H9 (cell line): ENCODE data around the gene ADIPOR1. TPM values are rescaled to one million over a fixed set of nuclear protein-coding genes. Genes with fewer than 3 reads are reported as not detected.

ENCODE experiments used
- DNase-seq: peaks from one replicate; pipeline ENCODE4 v3.0.0-alpha.2; 2017
- H2AFZ ChIP-seq: one replicate; pipeline ENCODE4 v1.6.1; 2013; ENCODE audit warnings: mild to moderate bottlenecking, low read length, control low read depth, moderate library complexity
- H2AK5ac ChIP-seq: 2 replicates; pipeline ENCODE4 v1.6.1; 2013; ENCODE audit warnings: low read length, control low read depth, mixed read lengths; ENCODE audit not compliant: insufficient read length
- H2BK120ac ChIP-seq: one replicate; pipeline ENCODE4 v1.6.1; 2013; ENCODE audit warnings: low read depth, mild to moderate bottlenecking, low read length, control low read depth, inconsistent platforms; ENCODE audit not compliant: poor library complexity, severe bottlenecking
- H2BK12ac ChIP-seq: 2 replicates; pipeline ENCODE4 v1.6.1; 2013; ENCODE audit warnings: low read length, control low read depth, mixed read lengths, low read depth; ENCODE audit not compliant: insufficient read length
- H2BK15ac ChIP-seq: 2 replicates; pipeline ENCODE4 v1.6.1; 2013; ENCODE audit warnings: low read depth, low read length, control low read depth
- H2BK20ac ChIP-seq: one replicate; pipeline ENCODE4 v1.6.1; 2013; ENCODE audit warnings: low read depth, mild to moderate bottlenecking, low read length, control low read depth, inconsistent platforms; ENCODE audit not compliant: poor library complexity, severe bottlenecking
- H2BK5ac ChIP-seq: 2 replicates; pipeline ENCODE4 v1.6.1; 2013; ENCODE audit warnings: low read length, control low read depth, mixed read lengths; ENCODE audit not compliant: insufficient read length
- H3K14ac ChIP-seq: 2 replicates; pipeline ENCODE4 v1.6.1; 2013; ENCODE audit warnings: low read length, control low read depth; ENCODE audit not compliant: insufficient read depth
- H3K18ac ChIP-seq: 2 replicates; pipeline ENCODE4 v1.6.1; 2013; ENCODE audit warnings: low read depth, mild to moderate bottlenecking, mixed read lengths, low read length, control low read depth; ENCODE audit not compliant: insufficient read length
- H3K23ac ChIP-seq: 2 replicates; pipeline ENCODE4 v1.6.1; 2013; ENCODE audit warnings: low read length, control low read depth, mixed read lengths, low read depth; ENCODE audit not compliant: insufficient read length
- H3K23me2 ChIP-seq: 2 replicates; pipeline ENCODE4 v1.6.1; 2013; ENCODE audit warnings: low read depth, mild to moderate bottlenecking, mixed read lengths, low read length, control low read depth; ENCODE audit not compliant: insufficient read length, poor library complexity, severe bottlenecking
- H3K27ac ChIP-seq: 2 replicates; pipeline ENCODE4 v1.5.1; 2013; ENCODE audit warnings: low read length, control low read depth, mixed read lengths, low read depth; ENCODE audit not compliant: insufficient read length
- H3K27me3 ChIP-seq: 2 replicates; pipeline ENCODE4 v1.6.1; 2013; ENCODE audit warnings: low read length, control low read depth, inconsistent platforms; ENCODE audit not compliant: insufficient read depth
- H3K4ac ChIP-seq: 2 replicates; pipeline ENCODE4 v1.6.1; 2013; ENCODE audit warnings: low read depth, mild to moderate bottlenecking, control low read depth, inconsistent platforms, low read length, moderate library complexity
- H3K4me1 ChIP-seq: 2 replicates; pipeline ENCODE4 v1.6.1; 2013; ENCODE audit warnings: low read length, control low read depth, inconsistent platforms; ENCODE audit not compliant: insufficient read depth
- H3K4me2 ChIP-seq: 2 replicates; pipeline ENCODE4 v1.6.1; 2013; ENCODE audit warnings: low read length, control low read depth, mixed read lengths; ENCODE audit not compliant: insufficient read length, insufficient read depth
- H3K56ac ChIP-seq: 2 replicates; pipeline ENCODE4 v1.6.1; 2013; ENCODE audit warnings: low read depth, mild to moderate bottlenecking, mixed read lengths, low read length, control low read depth; ENCODE audit not compliant: insufficient read length
- H3K79me1 ChIP-seq: 2 replicates; pipeline ENCODE4 v1.6.1; 2013; ENCODE audit warnings: low read depth, mild to moderate bottlenecking, moderate library complexity, low read length, control low read depth, inconsistent platforms; ENCODE audit not compliant: insufficient read depth, poor library complexity, severe bottlenecking
- H3K79me2 ChIP-seq: 2 replicates; pipeline ENCODE4 v1.6.1; 2013; ENCODE audit warnings: low read length, control low read depth, inconsistent platforms; ENCODE audit not compliant: insufficient read depth
- H3K9ac ChIP-seq: 2 replicates; pipeline ENCODE4 v1.6.1; 2013; ENCODE audit warnings: low read length, control low read depth, mixed read lengths; ENCODE audit not compliant: insufficient read length; ENCODE audit errors: extremely low read depth
- H3K9me3 ChIP-seq: one replicate; pipeline ENCODE4 v1.6.1; 2013; ENCODE audit warnings: low read depth, low read length, inconsistent platforms; ENCODE audit not compliant: control insufficient read depth
- H3T11ph ChIP-seq: one replicate; pipeline ENCODE4 v1.6.1; 2013; ENCODE audit warnings: mild to moderate bottlenecking, low read length, control low read depth, inconsistent platforms
- H4K20me1 ChIP-seq: one replicate; pipeline ENCODE4 v1.6.1; 2013; ENCODE audit not compliant: control insufficient read depth, insufficient read length, insufficient read depth
- H4K5ac ChIP-seq: 2 replicates; pipeline ENCODE4 v1.6.1; 2013; ENCODE audit warnings: low read depth, mild to moderate bottlenecking, mixed read lengths, low read length, control low read depth; ENCODE audit not compliant: insufficient read length
- H4K8ac ChIP-seq: replicated peaks from 2 replicates; pipeline ENCODE4 v1.6.1; 2013; ENCODE audit warnings: low read length, control low read depth, mixed read lengths, low read depth; ENCODE audit not compliant: insufficient read length
- H4K91ac ChIP-seq: 2 replicates; pipeline ENCODE4 v1.6.1; 2013; ENCODE audit warnings: low read depth, mild to moderate bottlenecking, moderate library complexity, mixed read lengths, low read length, control low read depth; ENCODE audit not compliant: insufficient read length
- H3K27ac Mint-ChIP-seq, 3 experiments: 2 replicates in 2 of 3; 3 replicates in 1 of 3; pipeline ENCODE4 v1.8.0; 2020 to 2021; ENCODE audit warnings: mixed read lengths in 3 of 3, mild to moderate bottlenecking in 1 of 3, moderate library complexity in 1 of 3
- H3K27me3 Mint-ChIP-seq: 2 replicates; pipeline ENCODE4 v1.8.0; 2021; ENCODE audit warnings: low read depth, mild to moderate bottlenecking, moderate library complexity, mixed read lengths
- H3K36me3 Mint-ChIP-seq, 3 experiments: 2 replicates in 2 of 3; 3 replicates in 1 of 3; pipeline ENCODE4 v1.8.0; 2020 to 2021; ENCODE audit warnings: low read depth in 3 of 3, mixed read lengths in 3 of 3; ENCODE audit not compliant: insufficient read depth in 1 of 3
- H3K4me1 Mint-ChIP-seq, 2 experiments: 2 replicates each; pipeline ENCODE4 v1.8.0; 2020; ENCODE audit warnings: mixed read lengths in 2 of 2
- H3K4me3 Mint-ChIP-seq, 2 experiments: 2 replicates in 1 of 2; 3 replicates in 1 of 2; pipeline ENCODE4 v1.8.0; 2020 to 2021; ENCODE audit warnings: mild to moderate bottlenecking in 2 of 2, mixed read lengths in 2 of 2, moderate library complexity in 1 of 2
- H3K9me3 Mint-ChIP-seq, 2 experiments: 2 replicates in 1 of 2; 3 replicates in 1 of 2; pipeline ENCODE4 v1.8.0; 2020; ENCODE audit warnings: mild to moderate bottlenecking in 2 of 2, mixed read lengths in 2 of 2, moderate library complexity in 1 of 2
- WGBS: extraction: QIAGEN DNeasy Blood & Tissue Kit; methylation state at CpG from one replicate; pipeline ENCODE4 v1.1.7; 2013; ENCODE audit warnings: missing lambda C conversion rate, low lambda C conversion rate, mixed read lengths; ENCODE audit not compliant: insufficient read length; ENCODE audit errors: extremely low coverage; 5-methylcytosine and 5-hydroxymethylcytosine counted together
- total RNA-seq: library from RNA; stranded (reverse); gene quantifications from 2 replicates; pipeline ENCODE4 v1.2.1, GENCODE V29; 2021
- TF ChIP-seq, protein P1 (sequence below): fragments of 200-600 bp; sonication (generic); conservative IDR thresholded peaks from 3 replicates; pipeline ENCODE4 v1.8.0; 2021; ENCODE audit warnings: antibody characterized with exemption, mild to moderate bottlenecking

Gene ADIPOR1
- total RNA-seq, 1 experiment from 2014 or later, result 65.0 TPM

DNA sequence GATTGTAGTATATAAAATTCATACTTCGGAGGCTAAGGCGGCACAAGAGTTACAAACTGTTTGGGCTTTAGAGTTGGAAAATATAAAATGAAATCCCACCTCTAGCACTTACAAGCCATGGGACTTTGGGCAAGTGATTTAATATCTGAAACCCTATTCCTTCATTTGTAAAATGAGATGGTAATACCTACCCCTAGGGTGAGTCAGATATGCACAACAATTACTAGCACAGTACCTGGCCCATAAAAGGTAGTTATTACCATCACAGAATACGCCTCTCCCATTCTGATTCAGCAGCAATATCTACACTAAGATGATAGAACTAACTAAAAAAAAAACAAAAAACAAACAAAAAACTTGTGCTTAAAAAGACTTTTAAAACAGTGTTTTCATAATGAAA, 34.6 kb downstream of the ADIPOR1 start:
- no CpG with 5 or more reads among the region's 3 CpGs for WGBS
- no peak overlapping the region for H3K56ac ChIP-seq
- TF ChIP-seq, protein P1, sequence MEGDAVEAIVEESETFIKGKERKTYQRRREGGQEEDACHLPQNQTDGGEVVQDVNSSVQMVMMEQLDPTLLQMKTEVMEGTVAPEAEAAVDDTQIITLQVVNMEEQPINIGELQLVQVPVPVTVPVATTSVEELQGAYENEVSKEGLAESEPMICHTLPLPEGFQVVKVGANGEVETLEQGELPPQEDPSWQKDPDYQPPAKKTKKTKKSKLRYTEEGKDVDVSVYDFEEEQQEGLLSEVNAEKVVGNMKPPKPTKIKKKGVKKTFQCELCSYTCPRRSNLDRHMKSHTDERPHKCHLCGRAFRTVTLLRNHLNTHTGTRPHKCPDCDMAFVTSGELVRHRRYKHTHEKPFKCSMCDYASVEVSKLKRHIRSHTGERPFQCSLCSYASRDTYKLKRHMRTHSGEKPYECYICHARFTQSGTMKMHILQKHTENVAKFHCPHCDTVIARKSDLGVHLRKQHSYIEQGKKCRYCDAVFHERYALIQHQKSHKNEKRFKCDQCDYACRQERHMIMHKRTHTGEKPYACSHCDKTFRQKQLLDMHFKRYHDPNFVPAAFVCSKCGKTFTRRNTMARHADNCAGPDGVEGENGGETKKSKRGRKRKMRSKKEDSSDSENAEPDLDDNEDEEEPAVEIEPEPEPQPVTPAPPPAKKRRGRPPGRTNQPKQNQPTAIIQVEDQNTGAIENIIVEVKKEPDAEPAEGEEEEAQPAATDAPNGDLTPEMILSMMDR, result no peak
- no peak overlapping the region for H3K4me2 ChIP-seq
- H4K8ac ChIP-seq, result no peak overlapping the region
- H2AK5ac ChIP-seq, result no peak overlapping the region
- no peak for DNase-seq
- H3K79me1 ChIP-seq, result no peaks in the 10 kb centered on the region
- H3K9me3 ChIP-seq, result no peaks in the 10 kb centered on the region
- H3K14ac ChIP-seq, result no peak overlapping the region
- H2AFZ ChIP-seq, result no peak overlapping the region
- H3K4me1 ChIP-seq, result no peaks in the 10 kb centered on the region
- Mint-ChIP-seq H3K27ac (no peak overlapping the region), H3K36me3 (peaks cover 2 to 30% (median 26%) of the 10 kb centered on the region in 3 experiments; a peak in 6 of 7 replicates), H3K4me1 (peaks cover 6 to 11% of the 10 kb centered on the region in 2 experiments), H3K27me3 (no peaks in the 10 kb centered on the region), H3K4me3 (no peak overlapping the region), H3K9me3 (no peaks in the 10 kb centered on the region)
- no peak overlapping the region for H3K23ac ChIP-seq
- H3K79me2 ChIP-seq, result no peaks in the 10 kb centered on the region
- no peak overlapping the region for H2BK120ac ChIP-seq
- no peaks in the 10 kb centered on the region for H3K27me3 ChIP-seq
- H2BK20ac ChIP-seq, result no peak overlapping the region
- H2BK15ac ChIP-seq, result no peak overlapping the region
- H2BK5ac ChIP-seq, result no peak overlapping the region
- H3K23me2 ChIP-seq, result peaks cover 6% of the 10 kb centered on the region
- no peak overlapping the region for H4K5ac ChIP-seq
- no peak overlapping the region for H3T11ph ChIP-seq
- H4K20me1 ChIP-seq, result no peaks in the 10 kb centered on the region
- H3K9ac ChIP-seq, result no peak overlapping the region
- H3K4ac ChIP-seq, result no peak overlapping the region
- no peak overlapping the region for H2BK12ac ChIP-seq
- no peak overlapping the region for H3K27ac ChIP-seq
- no peak overlapping the region for H3K18ac ChIP-seq
- no peak overlapping the region for H4K91ac ChIP-seq
